GM12891 (cell line): ENCODE measurements around the gene VPS11.

Experiments used
- POLR2A ChIP-seq: IDR thresholded peaks from 2 replicates; pipeline ENCODE4 v1.6.1; 2011; ENCODE audit warnings: low read depth, low read length, control low read depth
- POLR2AphosphoS5 ChIP-seq: IDR thresholded peaks from 2 replicates; pipeline ENCODE4 v1.6.1; 2011; ENCODE audit warnings: low read depth, low read length, control low read depth
- SPI1 ChIP-seq: IDR thresholded peaks from 2 replicates; pipeline ENCODE4 v1.6.1; 2011; ENCODE audit warnings: low read depth, low read length, control low read depth
- TAF1 ChIP-seq: IDR thresholded peaks from 2 replicates; pipeline ENCODE4 v1.6.1; 2011; ENCODE audit warnings: low read depth, low read length, control low read depth

GRCh38 chr11:119057000-119057769 lies 10.4 kb upstream of the VPS11 start, which contains the start of gene HYOU1:
- TF ChIP-seq POLR2A (peak; percentile 65), SPI1 (no peak), POLR2AphosphoS5 (peak; percentile 58), TAF1 (peak; percentile 83)
